SK-N-MC (cell line): ENCODE measurements around the gene HBA1.
"Not testable (repeated sequence)": the region's sequence is repeated elsewhere in the genome, so short reads cannot be mapped to it uniquely, and the experiment has no call there.

Experiments used
- EZH2 ChIP-seq: fragments of 200-600 bp; sonication (generic); IDR thresholded peaks from one replicate; pipeline ENCODE4 v1.6.1; 2017; ENCODE audit warnings: antibody characterized with exemption
- FOXP2 ChIP-seq: optimal IDR thresholded peaks from 2 replicates; pipeline ENCODE3; 2011; ENCODE audit warnings: mild to moderate bottlenecking, moderate library complexity; ENCODE audit not compliant: insufficient read depth; ENCODE audit errors: extremely low read length, control extremely low read depth
- POLR2AphosphoS5 ChIP-seq: IDR thresholded peaks from 2 replicates; pipeline ENCODE4 v1.6.1; 2012; ENCODE audit warnings: mild to moderate bottlenecking, low read depth, low read length, borderline replicate concordance

DNA sequence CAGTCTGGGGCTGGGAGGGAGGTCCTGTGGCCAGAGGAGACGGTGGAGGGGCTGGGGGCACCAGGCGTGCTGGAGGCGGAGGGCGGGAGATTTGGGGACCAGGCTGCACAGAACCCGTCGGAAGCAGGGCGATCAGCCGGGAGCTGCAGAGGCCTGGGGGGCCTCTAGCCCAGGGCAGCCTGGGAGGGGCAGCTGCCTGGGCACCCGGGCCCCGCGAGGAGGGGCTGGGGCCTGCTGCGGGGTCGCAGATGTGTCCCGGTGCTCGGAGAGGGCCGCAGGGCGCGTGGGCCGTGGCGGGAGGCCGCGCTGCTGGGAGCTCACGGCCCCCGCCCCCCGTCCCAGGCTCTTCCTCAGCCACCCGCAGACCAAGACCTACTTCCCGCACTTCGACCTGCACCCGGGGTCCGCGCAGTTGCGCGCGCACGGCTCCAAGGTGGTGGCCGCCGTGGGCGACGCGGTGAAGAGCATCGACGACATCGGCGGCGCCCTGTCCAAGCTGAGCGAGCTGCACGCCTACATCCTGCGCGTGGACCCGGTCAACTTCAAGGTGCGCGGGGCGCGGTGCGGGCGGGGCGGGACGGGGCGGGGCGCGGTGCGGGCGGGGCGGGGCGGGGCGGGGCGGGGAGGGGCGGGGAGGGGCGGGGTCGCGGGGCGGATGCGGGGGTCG, 22.8 kb upstream of the HBA1 start:
- not testable (repeated sequence) for TF ChIP-seq EZH2, POLR2AphosphoS5, FOXP2
